Measurements from ENCODE around the gene ATE1. TPM values are rescaled to one million over a fixed set of nuclear protein-coding genes. Genes with fewer than 3 reads are reported as not detected.
"Not testable (repeated sequence)": the region's sequence is repeated elsewhere in the genome, so short reads cannot be mapped to it uniquely, and the experiment has no call there.

The ATE1 gene
- total and polyA plus RNA-seq, 5 donors = 15.1 to 55.8 (median 48.3) TPM

GRCh38 chr10:121831237-121831636 lies 96.6 kb downstream of the ATE1 start:
- Histone ChIP-seq H3K9me3 (ENCODE audit: control insufficient read depth, low read length) (no peaks in the 10 kb centered on the region), H3K4me3 (ENCODE audit: low read length) (no peak overlapping the region), H3K27me3 (ENCODE audit: control insufficient read depth, insufficient read depth) (no peaks in the 10 kb centered on the region), H3K4me1 (ENCODE audit: control insufficient read depth, insufficient read depth, low read length) (no peaks in the 10 kb centered on the region), H3K27ac (ENCODE audit: low read length) (no peak overlapping the region)
- WGBS = 70% methylated on average over 6 of the region's 6 CpGs
- peak in 1 of 3 donors; percentile 22 for DNase-seq
- ATAC-seq = no peak
- intact Hi-C loops (cut with DNase I) = no loop called here

GRCh38 chr10:121830101-121830500 lies 97.7 kb downstream of the ATE1 start:
- no peak for DNase-seq
- H3K4me3 ChIP-seq (ENCODE audit: low read length) = no peak overlapping the region
- H3K4me1 ChIP-seq (ENCODE audit: control insufficient read depth, insufficient read depth, low read length) = no peaks in the 10 kb centered on the region
- peak overlapping the region; percentile 42 for H3K27ac ChIP-seq (ENCODE audit: low read length)
- whole genome bisulfite sequencing = 78% methylated on average over 2 of the region's 2 CpGs
- peak; percentile 41 to 74 for ATAC-seq
- no peaks in the 10 kb centered on the region for H3K9me3 ChIP-seq (ENCODE audit: control insufficient read depth, low read length)
- H3K27me3 ChIP-seq (ENCODE audit: control insufficient read depth, insufficient read depth) = no peaks in the 10 kb centered on the region
- intact Hi-C loops (cut with DNase I) = no loop called here

- Histone ChIP-seq H3K4me1 (ENCODE audit: control insufficient read depth, insufficient read depth, low read length) (no peaks in the 10 kb centered on the region), H3K4me3 (ENCODE audit: low read length) (no peak overlapping the region), H3K9me3 (ENCODE audit: control insufficient read depth, low read length) (no peaks in the 10 kb centered on the region), H3K27ac (ENCODE audit: low read length) (no peak overlapping the region), H3K27me3 (ENCODE audit: control insufficient read depth, insufficient read depth) (no peaks in the 10 kb centered on the region)
- no peak for DNase-seq
- intact Hi-C loops (cut with DNase I) = no loop called here
- ATAC-seq = no peak
- 91% methylated on average over 5 of the region's 5 CpGs for WGBS
These were observed 99.8 kb downstream of the ATE1 start for GRCh38 chr10:121828045-121828444.

GRCh38 chr10:121826773-121827172 lies 101.1 kb downstream of the ATE1 start:
- H3K27ac ChIP-seq (ENCODE audit: low read length); ATAC-seq; H3K27me3 ChIP-seq (ENCODE audit: control insufficient read depth, insufficient read depth); intact Hi-C loops (cut with DNase I); H3K9me3 ChIP-seq (ENCODE audit: control insufficient read depth, low read length); H3K4me1 ChIP-seq (ENCODE audit: control insufficient read depth, insufficient read depth, low read length); H3K4me3 ChIP-seq (ENCODE audit: low read length): not testable (repeated sequence)
- WGBS = over 99% methylated on average over 5 of the region's 5 CpGs
- peak in 1 of 3 donors; percentile 12 for DNase-seq

GRCh38 chr10:121823993-121824463 lies 103.8 kb downstream of the ATE1 start:
- Histone ChIP-seq H3K9me3 (ENCODE audit: control insufficient read depth, low read length) (no peaks in the 10 kb centered on the region), H3K27ac (ENCODE audit: low read length) (no peak overlapping the region), H3K4me3 (ENCODE audit: low read length) (no peak overlapping the region), H3K4me1 (ENCODE audit: control insufficient read depth, insufficient read depth, low read length) (no peaks in the 10 kb centered on the region), H3K27me3 (ENCODE audit: control insufficient read depth, insufficient read depth) (no peaks in the 10 kb centered on the region)
- DNase-seq (peak in 1 of 3 donors; percentile 9), ATAC-seq (no peak)
- intact Hi-C loops (cut with DNase I) = no loop called here
- WGBS = 66% methylated on average over 5 of the region's 5 CpGs

DNA sequence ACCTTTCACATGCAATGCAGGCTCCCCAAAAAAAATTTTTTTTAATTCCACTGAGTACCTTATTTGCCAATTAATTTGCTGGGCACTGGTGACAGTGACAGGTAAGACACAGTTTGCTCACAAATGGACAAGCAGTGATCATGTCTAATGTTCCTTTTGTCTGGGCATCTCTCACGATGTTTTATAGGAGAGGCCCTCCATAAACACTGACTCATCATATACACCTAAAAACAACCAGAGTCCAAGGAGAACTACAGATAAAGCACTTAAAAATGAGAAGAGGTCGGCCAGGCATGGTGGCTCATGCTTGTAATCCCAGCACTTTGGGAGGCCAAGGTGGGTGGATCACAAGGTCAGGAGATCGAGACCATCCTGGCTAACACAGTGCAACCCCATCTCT lies 105.1 kb downstream of the ATE1 start:
- 92% methylated on average over 3 of the region's 3 CpGs for WGBS
- H3K4me3 ChIP-seq (ENCODE audit: low read length) = no peak overlapping the region
- ATAC-seq (no peak), DNase-seq (no peak)
- no peaks in the 10 kb centered on the region for H3K27me3 ChIP-seq (ENCODE audit: control insufficient read depth, insufficient read depth)
- no peak overlapping the region for H3K27ac ChIP-seq (ENCODE audit: low read length)
- no peaks in the 10 kb centered on the region for H3K4me1 ChIP-seq (ENCODE audit: control insufficient read depth, insufficient read depth, low read length)
- H3K9me3 ChIP-seq (ENCODE audit: control insufficient read depth, low read length) = no peaks in the 10 kb centered on the region
- intact Hi-C loops (cut with DNase I) = no loop called here

- intact Hi-C loops (cut with DNase I) = no loop called here
- ATAC-seq (no peak), DNase-seq (no peak)
- no peaks in the 10 kb centered on the region for H3K9me3 ChIP-seq (ENCODE audit: control insufficient read depth, low read length)
- WGBS = 98% methylated on average over 1 of the region's 1 CpG
- no peaks in the 10 kb centered on the region for H3K27me3 ChIP-seq (ENCODE audit: control insufficient read depth, insufficient read depth)
- no peak overlapping the region for H3K27ac ChIP-seq (ENCODE audit: low read length)
- H3K4me1 ChIP-seq (ENCODE audit: control insufficient read depth, insufficient read depth, low read length) = no peaks in the 10 kb centered on the region
- no peak overlapping the region for H3K4me3 ChIP-seq (ENCODE audit: low read length)
These were observed 105.7 kb downstream of the ATE1 start for GRCh38 chr10:121822180-121822579.

DNA sequence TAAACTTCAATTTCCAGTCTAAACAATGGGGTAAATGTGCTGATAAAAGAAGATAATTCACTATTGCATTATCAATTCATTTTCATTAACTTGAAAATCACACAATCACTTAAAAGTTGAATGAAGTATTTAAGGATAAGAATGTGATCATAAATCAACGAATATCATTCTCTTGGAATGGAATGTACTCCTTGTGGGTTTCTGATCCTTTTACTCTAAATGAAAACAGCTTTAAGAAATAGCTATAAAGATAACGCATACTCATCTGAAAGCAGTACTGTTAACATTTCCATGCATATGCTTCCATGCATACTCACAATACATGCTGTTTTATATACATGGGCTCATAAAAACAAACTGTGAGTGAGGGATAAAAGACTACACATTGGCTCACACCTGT lies 108.8 kb downstream of the ATE1 start:
- no peaks in the 10 kb centered on the region for H3K27me3 ChIP-seq (ENCODE audit: control insufficient read depth, insufficient read depth)
- 81% methylated on average over 2 of the region's 2 CpGs for WGBS
- no peak overlapping the region for H3K4me3 ChIP-seq (ENCODE audit: low read length)
- intact Hi-C loops (cut with DNase I) = no loop called here
- no peak overlapping the region for H3K27ac ChIP-seq (ENCODE audit: low read length)
- ATAC-seq = no peak
- DNase-seq = no peak
- H3K4me1 ChIP-seq (ENCODE audit: control insufficient read depth, insufficient read depth, low read length) = no peaks in the 10 kb centered on the region
- no peaks in the 10 kb centered on the region for H3K9me3 ChIP-seq (ENCODE audit: control insufficient read depth, low read length)

DNA sequence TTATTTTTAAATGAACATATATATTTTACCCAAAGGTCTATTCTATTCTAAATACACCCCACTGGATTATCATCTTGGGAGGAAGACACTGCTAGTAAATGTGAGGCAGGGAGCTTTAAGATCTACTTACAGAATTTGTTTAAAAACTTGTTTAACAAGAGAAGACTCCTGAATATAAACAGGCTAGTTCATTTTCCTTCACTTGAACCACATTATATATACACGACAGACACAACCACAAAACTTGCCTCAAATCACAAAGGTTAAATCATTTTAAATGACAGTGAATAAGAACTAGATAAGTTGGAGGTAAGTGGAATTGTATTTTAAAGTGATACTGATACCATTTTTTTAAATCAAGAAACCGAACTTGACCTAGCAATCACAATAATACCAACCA lies 109.2 kb downstream of the ATE1 start:
- intact Hi-C loops (cut with DNase I) = no loop called here
- DNase-seq (no peak), ATAC-seq (no peak)
- Histone ChIP-seq H3K9me3 (ENCODE audit: control insufficient read depth, low read length) (no peaks in the 10 kb centered on the region), H3K4me1 (ENCODE audit: control insufficient read depth, insufficient read depth, low read length) (no peaks in the 10 kb centered on the region), H3K27ac (ENCODE audit: low read length) (no peak overlapping the region), H3K27me3 (ENCODE audit: control insufficient read depth, insufficient read depth) (no peaks in the 10 kb centered on the region), H3K4me3 (ENCODE audit: low read length) (no peak overlapping the region)
- WGBS = 65% methylated on average over 2 of the region's 2 CpGs

GRCh38 chr10:121816197-121816596 lies 111.6 kb downstream of the ATE1 start:
- H3K4me3 ChIP-seq (ENCODE audit: low read length) = no peak overlapping the region
- ATAC-seq = no peak
- no peaks in the 10 kb centered on the region for H3K4me1 ChIP-seq (ENCODE audit: control insufficient read depth, insufficient read depth, low read length)
- no peak overlapping the region for H3K27ac ChIP-seq (ENCODE audit: low read length)
- no peaks in the 10 kb centered on the region for H3K27me3 ChIP-seq (ENCODE audit: control insufficient read depth, insufficient read depth)
- WGBS = 96% methylated on average over 1 of the region's 1 CpG
- H3K9me3 ChIP-seq (ENCODE audit: control insufficient read depth, low read length) = no peaks in the 10 kb centered on the region
- intact Hi-C loops (cut with DNase I) = no loop called here
- no peak for DNase-seq

DNA sequence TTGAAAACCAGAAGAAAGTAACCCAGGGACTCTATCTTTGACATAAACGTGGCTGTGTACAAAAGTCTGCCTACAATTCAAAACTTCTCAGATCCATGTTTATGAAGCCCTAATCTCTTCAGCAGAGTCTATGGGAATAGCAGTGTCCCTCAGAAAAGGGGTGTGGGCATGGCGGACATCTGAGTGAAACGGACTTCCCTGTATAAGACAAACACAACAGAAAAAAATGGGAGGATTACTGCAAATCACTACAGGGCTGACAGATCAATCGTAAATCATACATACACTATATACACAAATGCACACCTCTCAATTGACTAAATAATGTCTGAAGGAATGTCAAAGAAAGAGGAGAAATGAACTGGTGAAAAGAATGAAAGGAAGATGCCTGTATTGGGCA lies 114.0 kb downstream of the ATE1 start:
- H3K9me3 ChIP-seq (ENCODE audit: control insufficient read depth, low read length) = no peaks in the 10 kb centered on the region
- no peaks in the 10 kb centered on the region for H3K4me1 ChIP-seq (ENCODE audit: control insufficient read depth, insufficient read depth, low read length)
- DNase-seq (no peak), ATAC-seq (no peak)
- no peak overlapping the region for H3K27ac ChIP-seq (ENCODE audit: low read length)
- intact Hi-C loops (cut with DNase I) = no loop called here
- H3K27me3 ChIP-seq (ENCODE audit: control insufficient read depth, insufficient read depth) = no peaks in the 10 kb centered on the region
- H3K4me3 ChIP-seq (ENCODE audit: low read length) = no peak overlapping the region
- 86% methylated on average over 4 of the region's 4 CpGs for WGBS

GRCh38 chr10:121813211-121813815 lies 114.5 kb downstream of the ATE1 start:
- DNase-seq (no peak), ATAC-seq (no peak)
- intact Hi-C loops (cut with DNase I) = no loop called here
- Histone ChIP-seq H3K27me3 (ENCODE audit: control insufficient read depth, insufficient read depth) (no peaks in the 10 kb centered on the region), H3K27ac (ENCODE audit: low read length) (no peak overlapping the region), H3K9me3 (ENCODE audit: control insufficient read depth, low read length) (no peaks in the 10 kb centered on the region), H3K4me1 (ENCODE audit: control insufficient read depth, insufficient read depth, low read length) (no peaks in the 10 kb centered on the region), H3K4me3 (ENCODE audit: low read length) (no peak overlapping the region)
- WGBS = 100% methylated on average over 1 of the region's 1 CpG

Measured in right cardiac atrium (tissue), 5 donors.